Measurements from ENCODE around the gene KLK10.

Gene KLK10

GRCh38 chr19:51010066-51010795 lies 9.3 kb downstream of the KLK10 start:
- TF ChIP-seq CTCF (IDR thresholded peaks at IDR 0.05; ENCODE audit: borderline replicate concordance, insufficient read depth, low read depth, low read length) = no peak
- H3K4me3 ChIP-seq (ENCODE audit: low read depth, low read length) = no peak overlapping the region

- TF ChIP-seq CTCF (IDR thresholded peaks at IDR 0.05; ENCODE audit: borderline replicate concordance, insufficient read depth, low read depth, low read length) = no peak
- H3K4me3 ChIP-seq (ENCODE audit: low read depth, low read length) = no peak overlapping the region
Observed at GRCh38 chr19:51009061-51009891, 10.2 kb downstream of the KLK10 start.

GRCh38 chr19:51007488-51007887 lies 12.0 kb downstream of the KLK10 start:
- TF ChIP-seq CTCF (IDR thresholded peaks at IDR 0.05; ENCODE audit: borderline replicate concordance, insufficient read depth, low read depth, low read length) = no peak
- H3K4me3 ChIP-seq (ENCODE audit: low read depth, low read length) = no peak overlapping the region

- no peak overlapping the region for H3K4me3 ChIP-seq (ENCODE audit: low read depth, low read length)
- TF ChIP-seq CTCF (IDR thresholded peaks at IDR 0.05; ENCODE audit: borderline replicate concordance, insufficient read depth, low read depth, low read length) = no peak
Observed at GRCh38 chr19:51006406-51006805, 13.1 kb downstream of the KLK10 start.

- H3K4me3 ChIP-seq (ENCODE audit: low read depth, low read length) = no peak overlapping the region
- no peak for TF ChIP-seq CTCF (IDR thresholded peaks at IDR 0.05; ENCODE audit: borderline replicate concordance, insufficient read depth, low read depth, low read length)
Observed at GRCh38 chr19:51005248-51005647, 14.3 kb downstream of the KLK10 start.

GRCh38 chr19:51003316-51003715 lies 16.2 kb downstream of the KLK10 start:
- TF ChIP-seq CTCF (IDR thresholded peaks at IDR 0.05; ENCODE audit: borderline replicate concordance, insufficient read depth, low read depth, low read length) = no peak

More at GRCh38 chr19:51003316-51003715, 16.2 kb downstream of the KLK10 start:
- H3K4me3 ChIP-seq (ENCODE audit: low read depth, low read length) = no peak overlapping the region
